SK-N-SH treated with all-trans-retinoic acid at 6 μM for 48 hours (cell line): Measurements from ENCODE around the gene DEPDC4.

ENCODE experiments used
- BACH2 ChIP-seq: fragments of 250-450 bp; sonication (Bioruptor Pico); IDR thresholded peaks from 2 replicates; pipeline ENCODE4 v1.9.0; 2021; ENCODE audit warnings: mild to moderate bottlenecking, borderline replicate concordance
- ESRRG ChIP-seq: fragments of 250-450 bp; sonication (Bioruptor Pico); IDR thresholded peaks from 2 replicates; pipeline ENCODE4 v1.6.1; 2021; ENCODE audit warnings: mild to moderate bottlenecking
- GLIS3 ChIP-seq: fragments of 250-450 bp; sonication (Bioruptor Pico); IDR thresholded peaks from 2 replicates; pipeline ENCODE4 v1.5.0; 2020; ENCODE audit warnings: mild to moderate bottlenecking, moderate library complexity
- PPARA ChIP-seq: fragments of 250-450 bp; sonication (Bioruptor Pico); IDR thresholded peaks from 2 replicates; pipeline ENCODE4 v1.5.0; 2020; ENCODE audit warnings: mild to moderate bottlenecking, borderline replicate concordance
- RARB ChIP-seq: fragments of 250-450 bp; sonication (Bioruptor Pico); IDR thresholded peaks from 2 replicates; pipeline ENCODE4 v1.8.0; 2021; ENCODE audit warnings: mild to moderate bottlenecking, moderate library complexity
- SNAI2 ChIP-seq: fragments of 250-450 bp; sonication (Bioruptor Pico); IDR thresholded peaks from 2 replicates; pipeline ENCODE4 v1.5.0; 2020; ENCODE audit warnings: mild to moderate bottlenecking, moderate library complexity
- TCF4 ChIP-seq: fragments of 250-450 bp; sonication (Bioruptor Pico); IDR thresholded peaks from 2 replicates; pipeline ENCODE4 v1.8.0; 2021; ENCODE audit warnings: mild to moderate bottlenecking, moderate library complexity, borderline replicate concordance
- ZC3H10 ChIP-seq: fragments of 250-450 bp; sonication (Bioruptor Pico); IDR thresholded peaks from 2 replicates; pipeline ENCODE4 v1.5.1; 2021; ENCODE audit warnings: mild to moderate bottlenecking, moderate library complexity
- TF ChIP-seq, protein P1 (sequence below): fragments of 250-450 bp; sonication (Bioruptor Pico); IDR thresholded peaks from 2 replicates; pipeline ENCODE4 v1.8.0; 2020; ENCODE audit warnings: mild to moderate bottlenecking, moderate library complexity, borderline replicate concordance

DNA sequence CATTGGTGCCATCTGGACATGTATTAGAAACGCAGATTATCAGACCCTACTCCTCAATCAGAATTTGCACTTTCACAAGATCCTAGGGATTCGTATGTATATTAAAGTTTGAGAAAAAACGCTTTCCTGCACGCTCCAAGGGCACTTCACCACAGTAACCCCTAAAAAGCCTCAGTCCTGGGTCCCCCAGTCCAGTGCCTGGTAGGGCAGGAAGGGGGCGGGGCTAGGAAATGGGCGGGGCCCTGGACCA, 369 bp downstream of the DEPDC4 start:
- TF ChIP-seq TCF4 (CRISPR knock-in tag) (no peak), RARB (no peak), PPARA (CRISPR knock-in tag) (no peak), ZC3H10 (CRISPR knock-in tag) (no peak), GLIS3 (CRISPR knock-in tag) (no peak), SNAI2 (CRISPR knock-in tag) (no peak), BACH2 (no peak), ESRRG (CRISPR knock-in tag) (no peak)
- TF ChIP-seq, protein P1, sequence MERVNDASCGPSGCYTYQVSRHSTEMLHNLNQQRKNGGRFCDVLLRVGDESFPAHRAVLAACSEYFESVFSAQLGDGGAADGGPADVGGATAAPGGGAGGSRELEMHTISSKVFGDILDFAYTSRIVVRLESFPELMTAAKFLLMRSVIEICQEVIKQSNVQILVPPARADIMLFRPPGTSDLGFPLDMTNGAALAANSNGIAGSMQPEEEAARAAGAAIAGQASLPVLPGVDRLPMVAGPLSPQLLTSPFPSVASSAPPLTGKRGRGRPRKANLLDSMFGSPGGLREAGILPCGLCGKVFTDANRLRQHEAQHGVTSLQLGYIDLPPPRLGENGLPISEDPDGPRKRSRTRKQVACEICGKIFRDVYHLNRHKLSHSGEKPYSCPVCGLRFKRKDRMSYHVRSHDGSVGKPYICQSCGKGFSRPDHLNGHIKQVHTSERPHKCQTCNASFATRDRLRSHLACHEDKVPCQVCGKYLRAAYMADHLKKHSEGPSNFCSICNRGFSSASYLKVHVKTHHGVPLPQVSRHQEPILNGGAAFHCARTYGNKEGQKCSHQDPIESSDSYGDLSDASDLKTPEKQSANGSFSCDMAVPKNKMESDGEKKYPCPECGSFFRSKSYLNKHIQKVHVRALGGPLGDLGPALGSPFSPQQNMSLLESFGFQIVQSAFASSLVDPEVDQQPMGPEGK, result no peak
